ENCODE measurements around the gene KIAA2012. TPM values are rescaled to one million over a fixed set of nuclear protein-coding genes. Genes with fewer than 3 reads are reported as not detected.

The KIAA2012 gene
- total and polyA plus RNA-seq, 2 donors (not counting 1 experiment from before 2014, with no cell fraction given), result not detected

- Mint-ChIP-seq H3K27ac (no peak overlapping the region), H3K9me3 (ENCODE audit: insufficient read depth) (no peaks in the 10 kb centered on the region), H3K4me3 (no peak overlapping the region), H3K4me1 (no peaks in the 10 kb centered on the region), H3K27me3 (peaks cover 4% of the 10 kb centered on the region)
- intact Hi-C loops (cut with micrococcal nuclease), result no loop called here
- DNase-seq (no peak), ATAC-seq (ENCODE audit: low read depth) (no peak)
- Histone ChIP-seq H3K79me2 (ENCODE audit: control insufficient read depth, insufficient read depth, low read length) (no peaks in the 10 kb centered on the region), H3K9ac (ENCODE audit: low read length) (no peak overlapping the region), H3K4me1 (ENCODE audit: control insufficient read depth in 2 of 2, insufficient read depth in 2 of 2, low read length in 2 of 2) (no peaks in the 10 kb centered on the region), H3K27ac (ENCODE audit: low read length in 2 of 2) (no peak overlapping the region), H3K9me3 (ENCODE audit: control extremely low read depth in 1 of 3, control insufficient read depth in 2 of 3, insufficient read depth in 1 of 3, low read length in 2 of 3) (no peaks in the 10 kb centered on the region), H3K4me3 (ENCODE audit: control extremely low read depth in 1 of 5, extremely low read depth in 1 of 5, insufficient read depth in 1 of 5, low read depth in 2 of 5, low read length in 4 of 5) (no peak overlapping the region), H3K4me2 (replicated peaks; ENCODE audit: low read depth, low read length, poor library complexity, severe bottlenecking) (no peak overlapping the region), H3K36me3 (replicated peaks in 1 of 2; ENCODE audit: control extremely low read depth in 1 of 2, control insufficient read depth in 1 of 2, extremely low read depth in 1 of 2, insufficient read depth in 2 of 2, low read length in 1 of 2) (no peaks in the 10 kb centered on the region), H4K20me1 (ENCODE audit: control insufficient read depth, insufficient read depth, low read length, poor library complexity, severe bottlenecking) (no peaks in the 10 kb centered on the region), H3K27me3 (replicated peaks in 1 of 4; ENCODE audit: control extremely low read depth in 1 of 4, control insufficient read depth in 3 of 4, insufficient read depth in 4 of 4, low read length in 3 of 4) (no peaks in the 10 kb centered on the region), H2AFZ (ENCODE audit: insufficient read depth, low read depth, low read length, poor library complexity, severe bottlenecking) (no peak overlapping the region)
- no peak for TF ChIP-seq EZH2 (IDR thresholded peaks at IDR 0.05; ENCODE audit: borderline replicate concordance, insufficient read depth, low read depth, low read length, poor library complexity, severe bottlenecking)
- ChIA-PET POLR2A (no interaction called here), CTCF (no interaction called here)
- WGBS (ENCODE audit: insufficient coverage), result 94% methylated on average over 3 of the region's 3 CpGs
Measured at GRCh38 chr2:202127687-202128331, 54.8 kb downstream of the KIAA2012 start.

DNA sequence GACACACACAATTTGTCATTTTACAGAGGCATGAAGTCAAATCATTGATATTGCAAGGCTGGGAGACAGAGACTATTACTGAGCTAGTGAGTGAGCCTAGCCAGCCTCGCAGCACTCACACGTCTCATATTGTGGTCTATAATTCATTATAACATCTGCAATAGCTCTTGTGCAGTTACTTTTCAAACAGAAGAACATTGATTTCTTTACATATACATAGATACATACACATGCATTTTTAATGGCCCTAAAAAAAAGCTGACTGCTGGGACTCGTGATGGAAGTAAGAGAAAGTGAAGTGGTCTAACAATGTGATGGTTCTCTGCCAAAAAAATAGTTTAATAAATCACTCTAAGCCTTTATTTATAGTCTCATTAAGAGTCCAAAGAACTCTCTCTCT lies 56.8 kb downstream of the KIAA2012 start:
- Histone ChIP-seq H2AFZ (ENCODE audit: insufficient read depth, low read depth, low read length, poor library complexity, severe bottlenecking) (no peak overlapping the region), H3K9me3 (ENCODE audit: control extremely low read depth in 1 of 3, control insufficient read depth in 2 of 3, insufficient read depth in 1 of 3, low read length in 2 of 3) (no peaks in the 10 kb centered on the region), H3K36me3 (replicated peaks in 1 of 2; ENCODE audit: control extremely low read depth in 1 of 2, control insufficient read depth in 1 of 2, extremely low read depth in 1 of 2, insufficient read depth in 2 of 2, low read length in 1 of 2) (no peaks in the 10 kb centered on the region), H3K27me3 (replicated peaks in 1 of 4; ENCODE audit: control extremely low read depth in 1 of 4, control insufficient read depth in 3 of 4, insufficient read depth in 4 of 4, low read length in 3 of 4) (no peaks in the 10 kb centered on the region), H3K27ac (ENCODE audit: low read length in 2 of 2) (no peak overlapping the region), H4K20me1 (ENCODE audit: control insufficient read depth, insufficient read depth, low read length, poor library complexity, severe bottlenecking) (no peaks in the 10 kb centered on the region), H3K9ac (ENCODE audit: low read length) (no peak overlapping the region), H3K4me3 (ENCODE audit: control extremely low read depth in 1 of 5, extremely low read depth in 1 of 5, insufficient read depth in 1 of 5, low read depth in 2 of 5, low read length in 4 of 5) (no peak overlapping the region), H3K4me1 (ENCODE audit: control insufficient read depth in 2 of 2, insufficient read depth in 2 of 2, low read length in 2 of 2) (no peaks in the 10 kb centered on the region), H3K79me2 (ENCODE audit: control insufficient read depth, insufficient read depth, low read length) (no peaks in the 10 kb centered on the region), H3K4me2 (replicated peaks; ENCODE audit: low read depth, low read length, poor library complexity, severe bottlenecking) (no peak overlapping the region)
- CTCF ChIA-PET, result no interaction called here
- no peak overlapping the region for H3K4me3 Mint-ChIP-seq
- intact Hi-C loops (cut with micrococcal nuclease), result no loop called here
- no peak for TF ChIP-seq EZH2 (IDR thresholded peaks at IDR 0.05; ENCODE audit: borderline replicate concordance, insufficient read depth, low read depth, low read length, poor library complexity, severe bottlenecking)
- TF ChIP-seq, protein P1, sequence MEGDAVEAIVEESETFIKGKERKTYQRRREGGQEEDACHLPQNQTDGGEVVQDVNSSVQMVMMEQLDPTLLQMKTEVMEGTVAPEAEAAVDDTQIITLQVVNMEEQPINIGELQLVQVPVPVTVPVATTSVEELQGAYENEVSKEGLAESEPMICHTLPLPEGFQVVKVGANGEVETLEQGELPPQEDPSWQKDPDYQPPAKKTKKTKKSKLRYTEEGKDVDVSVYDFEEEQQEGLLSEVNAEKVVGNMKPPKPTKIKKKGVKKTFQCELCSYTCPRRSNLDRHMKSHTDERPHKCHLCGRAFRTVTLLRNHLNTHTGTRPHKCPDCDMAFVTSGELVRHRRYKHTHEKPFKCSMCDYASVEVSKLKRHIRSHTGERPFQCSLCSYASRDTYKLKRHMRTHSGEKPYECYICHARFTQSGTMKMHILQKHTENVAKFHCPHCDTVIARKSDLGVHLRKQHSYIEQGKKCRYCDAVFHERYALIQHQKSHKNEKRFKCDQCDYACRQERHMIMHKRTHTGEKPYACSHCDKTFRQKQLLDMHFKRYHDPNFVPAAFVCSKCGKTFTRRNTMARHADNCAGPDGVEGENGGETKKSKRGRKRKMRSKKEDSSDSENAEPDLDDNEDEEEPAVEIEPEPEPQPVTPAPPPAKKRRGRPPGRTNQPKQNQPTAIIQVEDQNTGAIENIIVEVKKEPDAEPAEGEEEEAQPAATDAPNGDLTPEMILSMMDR (IDR thresholded peaks at IDR 0.05), result no peak
- H3K4me1 Mint-ChIP-seq, result no peaks in the 10 kb centered on the region
- H3K9me3 Mint-ChIP-seq (ENCODE audit: insufficient read depth), result no peaks in the 10 kb centered on the region
- no peak for ATAC-seq (ENCODE audit: low read depth)
- no CpG with 5 or more reads among the region's 3 CpGs for WGBS (ENCODE audit: insufficient coverage)
- H3K27ac Mint-ChIP-seq, result no peak overlapping the region
- no peak for DNase-seq
- H3K27me3 Mint-ChIP-seq, result peaks cover 4% of the 10 kb centered on the region
- POLR2A ChIA-PET, result no interaction called here

Data from B cell (primary cell).